CD8-positive, alpha-beta memory T cell (primary cell): ENCODE measurements around the gene CCN5. TPM values are rescaled to one million over a fixed set of nuclear protein-coding genes. Genes with fewer than 3 reads are reported as not detected.
A peak's percentile ranks its signal among the peaks of the same experiment; 100 is the strongest.

Source experiments
- CTCF ChIA-PET: fragments of 350-600 bp; sonication (Branson Sonifier 250); formaldehyde crosslinking; loops from one replicate; lab custom pipeline; 2021; ENCODE audit warnings: antibody characterized with exemption; lab: Charles Lee
- POLR2A ChIA-PET: fragments of 350-600 bp; sonication (Branson Sonifier 250); formaldehyde crosslinking; loops from one replicate; lab custom pipeline; 2021; ENCODE audit warnings: antibody characterized with exemption; lab: Charles Lee
- DNase-seq, 5 donors: peaks; one replicate each; pipeline versions ENCODE4 v3.0.0 to v3.0.0-alpha.2; 2020 to 2022; ENCODE audit warnings: mixed read lengths in 1 of 5
- H3K27ac ChIP-seq: one replicate; pipeline ENCODE4 v1.7.0; 2013; ENCODE audit warnings: low read depth, mild to moderate bottlenecking, low read length, moderate library complexity
- H3K27me3 ChIP-seq: 2 replicates; pipeline ENCODE4 v1.7.0; 2013; ENCODE audit warnings: low read length, mild to moderate bottlenecking; ENCODE audit not compliant: insufficient read depth, poor library complexity, severe bottlenecking
- H3K36me3 ChIP-seq: 2 replicates; pipeline ENCODE4 v1.7.0; 2013; ENCODE audit warnings: mild to moderate bottlenecking, low read length, moderate library complexity; ENCODE audit not compliant: insufficient read depth
- H3K4me1 ChIP-seq: 2 replicates; pipeline ENCODE4 v1.7.0; 2013; ENCODE audit warnings: mild to moderate bottlenecking, low read length, moderate library complexity; ENCODE audit not compliant: insufficient read depth
- H3K4me3 ChIP-seq: 2 replicates; pipeline ENCODE4 v1.7.0; 2013; ENCODE audit warnings: mild to moderate bottlenecking, low read length
- H3K9me3 ChIP-seq: 2 replicates; pipeline ENCODE4 v1.7.0; 2013; ENCODE audit warnings: mild to moderate bottlenecking, low read length
- H3K27ac Mint-ChIP-seq, 8 donors: one replicate each; pipeline ENCODE4 v1.8.0; 2020 to 2021; ENCODE audit warnings: mixed read lengths in 8 of 8, mild to moderate bottlenecking in 6 of 8, inconsistent platforms in 3 of 8, moderate library complexity in 3 of 8
- H3K27me3 Mint-ChIP-seq, 2 donors: one replicate each; pipeline ENCODE4 v1.8.0; 2020 to 2021; ENCODE audit warnings: mixed read lengths in 2 of 2, mild to moderate bottlenecking in 1 of 2, moderate library complexity in 1 of 2
- H3K36me3 Mint-ChIP-seq, 3 donors: one replicate each; pipeline ENCODE4 v1.8.0; 2020 to 2021; ENCODE audit warnings: mixed read lengths in 3 of 3, inconsistent platforms in 1 of 3, mild to moderate bottlenecking in 1 of 3
- H3K4me1 Mint-ChIP-seq, 3 donors: one replicate each; pipeline ENCODE4 v1.8.0; 2020 to 2021; ENCODE audit warnings: mixed read lengths in 3 of 3, inconsistent platforms in 1 of 3, mild to moderate bottlenecking in 1 of 3
- H3K4me3 Mint-ChIP-seq, 7 donors: one replicate each; pipeline ENCODE4 v1.8.0; 2020 to 2021; ENCODE audit warnings: mixed read lengths in 7 of 7, mild to moderate bottlenecking in 6 of 7, moderate library complexity in 4 of 7, inconsistent platforms in 2 of 7
- H3K9me3 Mint-ChIP-seq, 5 donors: one replicate each; pipeline ENCODE4 v1.8.0; 2020 to 2022; ENCODE audit warnings: mixed read lengths in 5 of 5, mild to moderate bottlenecking in 3 of 5, moderate library complexity in 2 of 5, inconsistent platforms in 1 of 5
- polyA plus RNA-seq: library from polyadenylated mRNA; unstranded; fragments of 300-500 nt; fragmentation: Illumina TruSeq; gene quantifications from one replicate; pipeline ENCODE4 v1.2.3, GENCODE V29; 2021
- total RNA-seq, 2 experiments: library from RNA; stranded (reverse); gene quantifications; one replicate each; pipeline ENCODE4 v1.2.3, GENCODE V29; 2021

The CCN5 gene
- total and polyA plus RNA-seq, 3 experiments from 2014 or later, result not detected

- Mint-ChIP-seq H3K27me3 (peaks cover 4 to 5% of the 10 kb centered on the region in 2 donors), H3K4me1 (peaks cover 9 to 19% (median 12%) of the 10 kb centered on the region in 3 donors), H3K9me3 (no peaks in the 10 kb centered on the region), H3K27ac (no peak overlapping the region), H3K36me3 (no peaks in the 10 kb centered on the region), H3K4me3 (no peak overlapping the region)
- Histone ChIP-seq H3K4me1 (no peaks in the 10 kb centered on the region), H3K27ac (no peak overlapping the region), H3K27me3 (no peaks in the 10 kb centered on the region), H3K36me3 (no peaks in the 10 kb centered on the region), H3K4me3 (no peak overlapping the region), H3K9me3 (no peaks in the 10 kb centered on the region)
- CTCF ChIA-PET, result interaction anchor here (1.1 to 6.4 kb wide), 14 partner anchors 10 to 1089 kb away, joined by 3 to 130 read pairs (median 8); partner anchors contain the start of gene ADA
- DNase-seq, result no peak
- POLR2A ChIA-PET, result interaction anchor here (1.2 kb wide), 1 partner anchor 10 kb away, joined by 5 read pairs; no protein-coding TSS in a partner anchor
Observed at GRCh38 chr20:44681796-44682566, 33.2 kb upstream of the CCN5 start.

- Histone ChIP-seq H3K4me3 (no peak overlapping the region), H3K27ac (no peak overlapping the region), H3K36me3 (no peaks in the 10 kb centered on the region), H3K4me1 (no peaks in the 10 kb centered on the region), H3K9me3 (no peaks in the 10 kb centered on the region), H3K27me3 (no peaks in the 10 kb centered on the region)
- ChIA-PET POLR2A (interaction anchor here (0.6 to 1.5 kb wide), 4 partner anchors 29 to 162 kb away, joined by 3 to 7 read pairs (median 4); partner anchors contain the start of genes ADA and SERINC3), CTCF (interaction anchor here (0.7 to 6.4 kb wide), 34 partner anchors 11 to 1088 kb away, joined by 3 to 130 read pairs (median 5); partner anchors contain the start of genes ADA and TTPAL)
- Mint-ChIP-seq H3K36me3 (no peaks in the 10 kb centered on the region), H3K4me1 (peaks cover 9 to 19% (median 12%) of the 10 kb centered on the region in 3 donors), H3K27me3 (peaks cover 4 to 19% of the 10 kb centered on the region in 2 donors), H3K27ac (peak overlapping the region in 1 of 8 donors; percentile 84), H3K9me3 (no peaks in the 10 kb centered on the region), H3K4me3 (no peak overlapping the region)
- DNase-seq, result peak; percentile 18 to 76 (median 34)
Observed at GRCh38 chr20:44683263-44684046, 31.7 kb upstream of the CCN5 start.

- H3K4me3 Mint-ChIP-seq, result no peak overlapping the region
- Histone ChIP-seq H3K4me1 (no peaks in the 10 kb centered on the region), H3K4me3 (no peak overlapping the region), H3K9me3 (no peaks in the 10 kb centered on the region), H3K36me3 (no peaks in the 10 kb centered on the region), H3K27ac (no peak overlapping the region), H3K27me3 (no peaks in the 10 kb centered on the region)
- POLR2A ChIA-PET, result interaction anchor here (0.9 to 1.5 kb wide), 3 partner anchors 32 to 162 kb away, joined by 3 to 7 read pairs (median 5); partner anchors contain the start of genes ADA and SERINC3
- H3K27ac Mint-ChIP-seq, result peak overlapping the region in 4 of 8 donors; percentile 26 to 84 (median 58)
- H3K27me3 Mint-ChIP-seq, result peaks cover 5 to 19% of the 10 kb centered on the region in 2 donors
- no peak for DNase-seq
- no peaks in the 10 kb centered on the region for H3K9me3 Mint-ChIP-seq
- CTCF ChIA-PET, result interaction anchor here (0.7 to 6.4 kb wide), 39 partner anchors 10 to 609 kb away, joined by 3 to 130 read pairs (median 6); partner anchors contain the start of genes ADA and TTPAL
- no peaks in the 10 kb centered on the region for H3K36me3 Mint-ChIP-seq
- peaks cover 9 to 19% (median 12%) of the 10 kb centered on the region in 3 donors for H3K4me1 Mint-ChIP-seq
Observed at GRCh38 chr20:44684047-44684967, 30.9 kb upstream of the CCN5 start.

GRCh38 chr20:44686934-44687333, 28.2 kb upstream of the CCN5 start:
- H3K4me3 Mint-ChIP-seq, result no peak overlapping the region
- no peak overlapping the region for H3K27ac ChIP-seq
- ChIA-PET POLR2A (no interaction called here), CTCF (interaction anchor here (6.4 kb wide), 1 partner anchor 39 kb away, joined by 130 read pairs; the partner anchor contains the start of gene ADA)
- H3K27me3 Mint-ChIP-seq, result peaks cover 7 to 26% of the 10 kb centered on the region in 2 donors
- no peaks in the 10 kb centered on the region for H3K36me3 Mint-ChIP-seq
- no peaks in the 10 kb centered on the region for H3K4me1 ChIP-seq
- H3K27me3 ChIP-seq, result no peaks in the 10 kb centered on the region
- no peak for DNase-seq
- no peaks in the 10 kb centered on the region for H3K36me3 ChIP-seq
- H3K4me3 ChIP-seq, result no peak overlapping the region
- peaks cover 9 to 19% (median 12%) of the 10 kb centered on the region in 3 donors for H3K4me1 Mint-ChIP-seq
- H3K9me3 ChIP-seq, result no peaks in the 10 kb centered on the region
- H3K27ac Mint-ChIP-seq, result no peak overlapping the region
- H3K9me3 Mint-ChIP-seq, result no peaks in the 10 kb centered on the region

DNA sequence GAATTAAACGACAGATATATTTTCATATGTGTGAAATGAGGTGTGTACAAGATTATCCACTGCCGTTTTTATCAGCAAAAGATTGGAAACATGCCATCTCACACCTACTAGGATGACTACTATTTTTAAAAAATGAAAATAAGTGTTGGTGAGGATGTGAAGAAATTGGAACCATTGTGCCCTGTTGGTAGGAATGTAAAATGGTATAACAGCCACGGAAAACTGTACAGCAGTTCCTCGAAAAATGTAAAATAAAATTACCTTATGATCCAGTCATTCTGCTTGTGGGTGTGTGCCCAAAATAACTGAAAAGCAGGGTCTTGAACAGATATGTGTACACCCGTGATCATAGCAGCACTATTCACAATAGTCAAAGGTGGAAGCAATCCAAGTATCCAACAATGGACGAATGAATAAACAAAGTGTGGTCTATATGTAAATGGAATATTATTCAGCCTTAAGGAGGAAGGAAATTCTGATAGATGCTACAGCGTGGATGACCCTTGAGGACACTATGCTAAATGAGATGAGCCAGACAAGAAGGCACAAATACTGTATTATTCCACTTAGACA, 27.0 kb upstream of the CCN5 start:
- CTCF ChIA-PET, result no interaction called here
- H3K4me1 Mint-ChIP-seq, result peaks cover 9 to 19% (median 12%) of the 10 kb centered on the region in 3 donors
- no peaks in the 10 kb centered on the region for H3K36me3 ChIP-seq
- no peak overlapping the region for H3K4me3 Mint-ChIP-seq
- H3K9me3 Mint-ChIP-seq, result no peaks in the 10 kb centered on the region
- POLR2A ChIA-PET, result no interaction called here
- peaks cover 12 to 27% of the 10 kb centered on the region in 2 donors for H3K27me3 Mint-ChIP-seq
- no peaks in the 10 kb centered on the region for H3K27me3 ChIP-seq
- no peaks in the 10 kb centered on the region for H3K4me1 ChIP-seq
- no peaks in the 10 kb centered on the region for H3K36me3 Mint-ChIP-seq
- peak overlapping the region in 1 of 8 donors; percentile 3 for H3K27ac Mint-ChIP-seq
- no peaks in the 10 kb centered on the region for H3K9me3 ChIP-seq
- no peak overlapping the region for H3K27ac ChIP-seq
- no peak for DNase-seq
- no peak overlapping the region for H3K4me3 ChIP-seq

DNA sequence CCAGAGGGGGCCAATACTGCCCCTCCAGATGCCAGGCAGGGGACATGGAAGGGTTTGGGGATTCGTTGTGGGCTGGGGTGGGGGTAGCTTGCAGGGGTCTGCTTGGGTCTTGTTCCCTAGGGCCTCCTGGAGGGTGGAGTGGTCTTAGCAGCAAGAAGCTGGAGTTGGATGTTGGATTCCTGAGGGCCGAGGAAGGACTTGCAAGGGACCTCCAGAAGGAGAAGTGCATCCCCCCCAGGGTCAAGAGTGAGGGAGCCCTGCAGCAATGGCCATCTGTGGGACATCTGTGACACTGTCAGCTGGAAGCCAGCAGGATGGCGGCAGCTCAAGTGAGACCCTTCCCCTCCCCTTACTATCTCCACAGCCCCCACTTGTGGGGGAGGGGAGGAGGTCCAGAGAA, 25.4 kb upstream of the CCN5 start:
- no peaks in the 10 kb centered on the region for H3K27me3 ChIP-seq
- H3K4me3 Mint-ChIP-seq, result no peak overlapping the region

More for the DNA sequence above, 25.4 kb upstream of the CCN5 start:
- ChIA-PET CTCF (no interaction called here), POLR2A (no interaction called here)
- Histone ChIP-seq H3K27ac (no peak overlapping the region), H3K4me1 (no peaks in the 10 kb centered on the region), H3K9me3 (no peaks in the 10 kb centered on the region), H3K36me3 (no peaks in the 10 kb centered on the region), H3K4me3 (no peak overlapping the region)
- H3K36me3 Mint-ChIP-seq, result no peaks in the 10 kb centered on the region
- no peak for DNase-seq
- peaks cover 5% of the 10 kb centered on the region in 3 donors for H3K4me1 Mint-ChIP-seq
- peak overlapping the region in 1 of 8 donors; percentile 63 for H3K27ac Mint-ChIP-seq
- no peaks in the 10 kb centered on the region for H3K9me3 Mint-ChIP-seq
- H3K27me3 Mint-ChIP-seq, result peaks cover 12 to 27% of the 10 kb centered on the region in 2 donors
